GF-D8 (cell line): ENCODE data around the gene MED31.
"Not testable (repeated sequence)": the region's sequence is repeated elsewhere in the genome, so short reads cannot be mapped to it uniquely, and the experiment has no call there.

Experiments
- DNase-seq: peaks from one replicate; lab custom pipeline; 2025; lab: John Stamatoyannopoulos, UW

Gene MED31

DNA sequence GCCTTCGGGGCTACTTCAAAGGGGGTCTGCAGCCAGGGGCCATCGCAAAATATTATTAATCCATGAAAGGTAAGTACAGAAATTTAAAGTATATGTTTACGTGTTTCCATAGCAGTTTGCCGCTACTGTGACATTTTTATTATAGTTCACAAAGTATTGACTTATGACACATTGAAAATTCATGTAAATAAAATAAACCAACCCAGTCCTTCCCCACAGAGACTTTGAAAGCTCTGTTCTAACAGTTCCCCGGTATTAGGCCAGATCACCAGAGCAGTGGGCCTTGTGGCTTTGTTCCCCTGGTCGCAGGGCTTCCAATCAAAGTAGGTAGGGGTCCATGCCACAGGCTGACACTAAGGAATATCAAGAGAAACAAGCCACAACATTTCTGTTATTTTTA is 24.8 kb downstream of the MED31 start:
- DNase-seq: no peak

DNA sequence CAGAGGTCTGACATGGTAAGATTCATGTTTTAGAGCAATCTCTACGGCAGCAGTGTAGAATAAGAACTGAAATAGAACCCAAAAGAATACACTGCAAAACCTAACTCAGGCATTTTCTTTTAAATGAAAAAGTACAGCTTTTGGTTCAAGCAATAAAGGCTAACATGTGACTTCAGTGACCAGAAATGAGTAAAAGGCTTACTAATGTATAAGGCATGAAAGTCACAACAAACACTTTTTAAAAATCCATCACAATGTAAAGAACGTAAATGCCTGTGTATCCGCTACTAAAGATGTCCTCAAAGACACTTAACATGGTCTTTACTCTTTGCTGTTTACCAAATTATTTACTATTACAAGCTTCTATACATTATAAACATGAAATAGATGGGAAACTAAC is 27.5 kb downstream of the MED31 start:
- no peak for DNase-seq

DNA sequence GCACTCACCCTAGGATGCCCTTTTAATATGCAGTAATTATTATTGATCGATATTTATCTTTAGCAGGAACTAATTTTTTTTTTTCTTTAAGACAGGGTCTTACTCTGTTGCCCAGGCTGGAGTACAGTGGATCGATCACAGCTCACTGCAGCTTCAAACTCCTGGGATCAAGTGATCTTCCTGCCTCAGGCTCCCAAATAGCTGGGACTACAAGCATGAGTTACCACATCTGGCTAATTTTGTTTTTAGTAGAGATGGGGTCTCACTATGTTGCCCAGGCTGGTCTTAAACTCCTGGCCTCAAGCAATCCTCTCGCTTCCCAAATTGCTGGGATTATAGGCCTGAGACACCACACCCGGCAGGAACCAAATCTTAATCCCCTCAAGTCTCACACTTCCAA is 40.2 kb downstream of the MED31 start:
- no peak for DNase-seq

DNA sequence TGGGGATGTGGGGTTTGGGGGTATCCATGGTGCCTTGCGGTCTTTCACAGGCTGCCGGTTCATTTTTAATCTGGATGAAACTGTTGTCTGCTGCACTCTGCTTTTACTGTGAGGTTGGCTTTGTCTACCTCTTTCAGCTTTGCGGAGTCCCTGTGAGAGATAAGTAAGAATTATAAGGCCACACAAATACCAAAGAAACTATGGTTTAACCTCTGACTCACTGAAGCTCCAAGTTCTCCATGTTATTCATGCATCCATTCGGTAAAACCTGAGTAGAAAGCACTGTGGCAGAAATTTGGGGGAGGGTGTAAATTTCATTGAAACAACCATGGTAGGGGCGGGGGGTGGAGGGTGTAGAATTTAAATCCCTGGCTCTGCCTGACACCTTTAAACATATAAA is 41.4 kb downstream of the MED31 start:
- no peak for DNase-seq

DNA sequence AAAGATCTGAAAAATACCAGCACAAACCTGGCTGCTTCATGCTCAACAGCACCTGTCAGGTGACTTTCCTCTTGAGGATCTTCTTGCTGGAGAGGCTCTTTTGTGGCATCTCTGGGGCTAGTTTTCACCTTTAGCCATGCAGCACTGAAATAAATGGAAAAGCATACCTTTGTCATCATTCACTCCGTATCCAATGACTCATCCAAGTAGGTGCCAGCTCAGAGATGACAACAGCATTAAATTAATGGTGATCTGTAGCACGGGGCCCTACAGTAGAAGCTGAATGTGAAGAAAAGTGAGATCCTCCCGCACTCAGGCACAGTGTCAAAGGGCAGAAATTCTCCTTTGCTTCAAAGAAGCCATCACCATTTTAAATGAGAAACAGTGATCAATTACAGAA is 43.1 kb downstream of the MED31 start:
- DNase-seq: no peak

DNA sequence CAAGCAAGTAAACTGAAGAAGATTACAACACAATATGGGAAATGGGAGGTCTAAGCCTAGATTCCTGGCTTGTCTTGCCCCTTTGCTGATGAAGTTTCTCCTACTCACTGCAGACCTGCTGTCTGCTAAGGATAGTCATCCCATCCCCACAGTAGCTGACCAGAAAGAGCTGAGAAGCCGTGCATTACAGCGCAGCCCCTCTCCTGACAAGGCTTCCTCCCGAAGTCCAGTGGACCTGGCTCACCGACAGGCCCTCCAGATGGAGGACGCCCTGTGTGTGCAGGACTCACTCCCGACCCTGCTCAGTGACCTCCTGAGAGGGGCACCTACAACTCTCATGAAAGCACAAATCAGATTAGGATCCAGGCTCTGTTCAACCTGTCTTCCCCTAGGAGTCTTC is 46.3 kb downstream of the MED31 start:
- no peak for DNase-seq

DNA sequence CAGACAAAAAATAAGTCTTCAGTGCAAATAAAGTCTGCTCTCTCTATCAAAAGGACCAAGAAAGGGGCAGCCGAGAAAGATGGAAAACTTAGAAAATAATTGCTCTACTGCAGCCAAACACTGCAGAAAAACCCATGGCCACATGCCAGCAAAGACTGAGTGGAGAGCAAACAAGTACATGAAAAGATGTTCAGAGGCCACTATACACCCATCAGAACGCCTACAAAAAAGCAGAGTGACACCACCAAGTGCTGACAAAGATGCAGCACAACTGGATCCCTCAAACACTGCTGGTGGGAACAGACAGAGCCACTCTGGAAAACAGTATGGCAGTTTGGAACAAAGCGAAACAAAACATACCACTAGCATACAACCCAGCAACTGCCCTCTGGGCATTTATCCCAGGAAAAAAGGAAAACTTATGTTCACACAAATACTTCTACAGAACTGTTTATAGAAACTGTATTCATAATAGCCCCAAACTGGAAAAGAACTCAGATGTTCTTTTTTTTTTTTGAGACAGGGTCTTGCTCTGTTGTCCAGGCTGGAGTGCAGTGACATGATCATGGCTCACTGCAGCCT is 47.6 kb downstream of the MED31 start:
- no peak for DNase-seq

DNA sequence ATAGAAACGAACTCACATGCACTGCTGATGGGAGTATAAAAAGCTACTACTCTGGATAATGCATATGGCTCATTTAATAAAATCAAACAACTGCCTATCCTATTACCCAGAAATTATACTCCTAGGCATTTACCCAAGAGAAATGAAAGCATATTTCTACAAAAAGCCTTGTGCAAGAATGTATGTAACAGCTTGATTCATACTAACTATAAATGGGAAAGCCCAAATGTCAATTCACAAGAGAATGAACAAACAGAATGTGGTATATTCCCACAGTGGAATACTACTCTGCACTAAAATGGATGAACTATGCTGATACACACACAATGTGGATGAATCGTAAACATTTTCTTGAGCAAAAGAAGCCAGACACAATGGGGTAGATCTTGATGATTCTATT is 49.3 kb downstream of the MED31 start:
- DNase-seq: no peak

DNA sequence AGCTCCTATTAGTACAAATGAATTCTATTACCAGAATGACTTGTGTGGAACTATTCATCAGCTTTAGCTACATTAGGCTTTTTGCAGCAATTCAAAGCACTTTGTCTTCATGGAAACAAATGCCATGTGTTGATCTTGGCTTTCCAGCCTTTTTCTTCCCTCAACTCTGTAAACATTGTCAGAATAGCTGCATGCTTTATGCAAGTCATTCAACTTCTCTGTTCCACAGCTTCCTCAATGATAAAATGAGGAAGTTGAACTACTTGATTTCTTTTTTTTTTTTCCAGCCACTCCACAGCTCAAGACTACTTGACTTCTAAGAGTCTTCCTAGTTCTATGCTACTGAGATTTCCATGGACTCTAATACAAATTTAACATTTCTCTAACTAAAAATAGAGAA is 52.0 kb downstream of the MED31 start:
- DNase-seq: peak; percentile 65

DNA sequence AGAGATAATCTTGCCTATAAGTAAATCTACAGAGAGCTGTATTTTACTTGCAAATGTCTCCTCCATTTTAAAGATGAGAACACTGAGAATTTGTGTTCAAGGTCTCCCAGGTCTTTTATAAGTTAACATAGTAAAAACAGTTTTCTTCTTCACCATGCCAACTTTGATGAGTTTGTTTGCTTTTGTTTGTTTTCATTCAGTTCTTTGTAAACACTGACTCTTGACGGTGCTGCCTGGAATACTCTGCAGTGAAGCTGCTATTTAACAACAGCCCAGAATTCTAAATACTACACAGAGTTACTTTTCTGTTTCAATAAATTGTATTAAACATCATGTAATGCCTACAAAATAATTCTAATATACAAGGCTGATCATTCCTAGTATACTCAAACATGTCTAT is 53.7 kb downstream of the MED31 start:
- DNase-seq: no peak

DNA sequence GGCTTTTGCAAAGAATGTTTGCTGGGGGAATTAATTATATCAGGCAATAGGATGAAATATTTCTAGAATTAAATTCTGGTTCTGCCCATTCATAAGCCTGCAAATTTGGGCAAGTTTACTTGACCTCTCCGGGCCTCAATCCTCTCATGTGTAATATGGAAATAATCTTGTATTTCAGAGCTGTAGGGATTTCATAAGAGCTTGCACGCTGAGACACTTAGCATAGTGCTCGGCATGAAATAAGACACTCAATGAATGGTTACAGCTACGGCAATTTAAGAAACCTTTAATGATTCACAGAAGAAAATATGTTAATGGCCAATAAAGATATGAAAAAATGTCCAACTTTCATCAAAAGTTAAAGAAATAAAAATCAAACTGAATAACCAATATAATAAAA is 54.5 kb downstream of the MED31 start:
- DNase-seq: no peak

DNA sequence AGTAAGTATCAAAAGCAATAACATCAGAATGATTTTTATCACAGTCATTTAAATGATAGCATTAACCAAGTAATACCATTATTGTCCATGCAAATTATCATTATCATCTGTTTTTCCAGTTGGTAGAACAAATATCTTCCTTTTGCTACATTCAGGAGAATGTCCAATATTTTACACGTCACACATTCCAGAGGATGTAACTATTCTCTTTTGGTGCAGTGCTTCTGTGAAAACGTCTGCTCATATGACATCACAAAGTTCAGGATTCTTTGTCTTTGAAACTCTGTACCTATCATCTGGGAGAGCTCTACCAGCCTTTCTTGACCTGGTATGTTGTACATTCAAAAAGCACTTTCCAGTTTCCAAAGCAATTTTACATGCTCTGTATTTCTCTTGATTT is 54.9 kb downstream of the MED31 start:
- no peak for DNase-seq

DNA sequence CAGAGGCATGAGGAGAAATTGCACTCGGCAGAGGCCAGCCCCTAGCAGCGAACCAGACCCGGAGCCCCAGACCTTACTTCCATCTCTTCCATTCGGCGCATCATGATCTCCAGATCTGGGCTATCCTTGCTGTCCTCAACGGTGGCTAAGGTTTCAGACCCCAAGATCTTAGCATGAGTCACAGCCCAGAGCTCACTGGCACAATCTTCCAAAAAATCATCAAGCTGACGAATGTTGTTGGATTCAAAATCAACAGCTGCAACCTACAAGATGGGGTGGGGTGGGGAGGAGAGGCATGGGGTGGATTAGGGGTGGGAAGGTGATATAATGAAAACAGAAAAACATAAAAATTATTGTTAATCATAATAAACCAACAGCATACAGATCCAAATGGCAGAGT is 55.3 kb downstream of the MED31 start:
- no peak for DNase-seq

DNA sequence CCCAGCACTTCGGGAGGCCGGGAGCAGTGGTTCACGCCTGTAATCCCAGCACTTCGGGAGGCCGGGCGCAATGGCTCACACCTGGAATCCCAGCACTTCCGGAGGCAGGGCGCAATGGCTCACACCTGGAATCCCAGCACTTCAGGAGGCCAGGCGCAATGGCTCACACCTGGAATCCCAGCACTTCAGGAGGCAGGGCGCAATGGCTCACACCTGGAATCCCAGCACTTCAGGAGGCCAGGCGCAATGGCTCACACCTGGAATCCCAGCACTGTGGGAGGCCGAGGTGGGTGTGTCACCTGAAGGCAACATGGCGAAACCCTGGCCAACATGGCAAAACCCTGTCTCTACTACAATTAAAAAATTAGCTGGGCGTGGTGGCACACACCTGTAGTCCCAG is 58.0 kb downstream of the MED31 start:
- not testable (repeated sequence) for DNase-seq
